Keratinocyte (primary cell): ENCODE measurements around the gene NDUFAF8. TPM values are rescaled to one million over a fixed set of nuclear protein-coding genes. Genes with fewer than 3 reads are reported as not detected.

Source experiments
- DNase-seq: peaks from one replicate; pipeline ENCODE4 v3.0.0-alpha.2; 2011; ENCODE audit warnings: low read depth, missing footprints, low spot score
- FAIRE-seq: peaks from 2 replicates; lab custom pipeline; 2011; peaks lifted over from hg19 to GRCh38; lab: Jason Lieb, UNC
- H2AFZ ChIP-seq: 2 replicates; pipeline ENCODE4 v1.6.0; 2012; ENCODE audit warnings: low read length, control low read depth, inconsistent platforms; ENCODE audit not compliant: control insufficient read depth
- H3K27ac ChIP-seq: 2 replicates; pipeline ENCODE4 v1.5.1; 2011; ENCODE audit warnings: low read length; ENCODE audit not compliant: control insufficient read depth, insufficient read depth
- H3K27me3 ChIP-seq: 3 replicates; pipeline ENCODE4 v1.6.0; 2011; ENCODE audit warnings: low read length; ENCODE audit not compliant: control insufficient read depth, insufficient read depth; ENCODE audit errors: extremely low read depth
- H3K36me3 ChIP-seq, 2 experiments: 2 replicates in 1 of 2; 3 replicates in 1 of 2; pipeline ENCODE4 v1.5.1; 2011; ENCODE audit warnings: low read length in 2 of 2, mild to moderate bottlenecking in 1 of 2; ENCODE audit not compliant: control insufficient read depth in 2 of 2, insufficient read depth in 2 of 2; ENCODE audit errors: extremely low read depth in 1 of 2
- H3K4me1 ChIP-seq: 3 replicates; pipeline ENCODE4 v1.5.1; 2011; ENCODE audit warnings: low read length; ENCODE audit not compliant: control insufficient read depth, insufficient read depth; ENCODE audit errors: extremely low read depth
- H3K4me2 ChIP-seq: 3 replicates; pipeline ENCODE4 v1.6.0; 2011; ENCODE audit warnings: low read depth, low read length; ENCODE audit not compliant: control insufficient read depth, insufficient read depth; ENCODE audit errors: extremely low read depth
- H3K4me3 ChIP-seq, 3 experiments: fragments of 200-600 bp in 1 of 3; sonication (generic) in 1 of 3; 2 replicates in 2 of 3; 3 replicates in 1 of 3; pipeline ENCODE4 v1.5.1; 2011 to 2016; ENCODE audit warnings: low read length in 3 of 3, mild to moderate bottlenecking in 3 of 3, control low read depth in 2 of 3, inconsistent platforms in 1 of 3, low read depth in 1 of 3, mixed read lengths in 1 of 3, mixed run types in 1 of 3, moderate library complexity in 1 of 3; ENCODE audit not compliant: control insufficient read depth in 2 of 3, insufficient read depth in 2 of 3; ENCODE audit errors: extremely low read depth in 1 of 3
- H3K79me2 ChIP-seq: 2 replicates; pipeline ENCODE4 v1.6.0; 2012; ENCODE audit warnings: low read length; ENCODE audit not compliant: control insufficient read depth, insufficient read depth
- H3K9ac ChIP-seq: 3 replicates; pipeline ENCODE4 v1.6.0; 2011; ENCODE audit warnings: low read length; ENCODE audit not compliant: control insufficient read depth, insufficient read depth; ENCODE audit errors: extremely low read depth
- H3K9me1 ChIP-seq: 3 replicates; pipeline ENCODE4 v1.6.0; 2011; ENCODE audit warnings: low read length; ENCODE audit not compliant: control insufficient read depth, insufficient read depth; ENCODE audit errors: extremely low read depth
- H3K9me3 ChIP-seq: 2 replicates; pipeline ENCODE4 v1.5.1; 2012; ENCODE audit warnings: low read depth, low read length; ENCODE audit not compliant: control insufficient read depth
- H4K20me1 ChIP-seq: 3 replicates; pipeline ENCODE4 v1.6.0; 2011; ENCODE audit warnings: low read length; ENCODE audit not compliant: control insufficient read depth, insufficient read depth; ENCODE audit errors: extremely low read depth
- CTCF ChIP-seq, 3 experiments: IDR thresholded peaks in 1 of 3; conservative IDR thresholded peaks in 1 of 3; optimal IDR thresholded peaks in 1 of 3; 2 replicates in 2 of 3; 3 replicates in 1 of 3; pipeline versions ENCODE3 to v1.5.1; 2011; ENCODE audit warnings: low read length in 3 of 3, mild to moderate bottlenecking in 3 of 3, moderate library complexity in 2 of 3, control low read depth in 1 of 3, inconsistent platforms in 1 of 3; ENCODE audit not compliant: insufficient read depth in 2 of 3; ENCODE audit errors: extremely low read depth in 1 of 3
- EZH2 ChIP-seq: IDR thresholded peaks from one replicate; pipeline ENCODE4 v1.6.1; 2012; ENCODE audit warnings: inconsistent platforms, mild to moderate bottlenecking, low read length, moderate library complexity
- dilution Hi-C: fragments of 300-500 bp; cut with MboI; formaldehyde crosslinking; loops from one replicate; pipeline ENCODE4 v1.7.0; 2020; ENCODE audit warnings: low sequenced_read_pairs; ENCODE audit not compliant: extremely low pct_ligation_motif_present
- polyA plus RNA-seq, 5 experiments: library from polyadenylated mRNA; depleted of rRNA in 3 of 5; stranded (reverse) in 3 of 5; stranded (forward) in 1 of 5; unstranded in 1 of 5; fragments of >200 nt; gene quantifications; 1 replicate in 1 of 5; 2 replicates in 3 of 5; 3 replicates in 1 of 5; pipeline versions ENCODE4 v1.2.1 to v1.2.3, GENCODE V29; 2011 to 2012; ENCODE audit warnings: missing spikeins in 2 of 5, low read depth in 1 of 5, low replicate concordance in 1 of 5

Gene NDUFAF8
- polyA plus RNA-seq, 1 donor (not counting 4 experiments of a cell fraction or from before 2014, with no cell fraction given), result 171 TPM

DNA sequence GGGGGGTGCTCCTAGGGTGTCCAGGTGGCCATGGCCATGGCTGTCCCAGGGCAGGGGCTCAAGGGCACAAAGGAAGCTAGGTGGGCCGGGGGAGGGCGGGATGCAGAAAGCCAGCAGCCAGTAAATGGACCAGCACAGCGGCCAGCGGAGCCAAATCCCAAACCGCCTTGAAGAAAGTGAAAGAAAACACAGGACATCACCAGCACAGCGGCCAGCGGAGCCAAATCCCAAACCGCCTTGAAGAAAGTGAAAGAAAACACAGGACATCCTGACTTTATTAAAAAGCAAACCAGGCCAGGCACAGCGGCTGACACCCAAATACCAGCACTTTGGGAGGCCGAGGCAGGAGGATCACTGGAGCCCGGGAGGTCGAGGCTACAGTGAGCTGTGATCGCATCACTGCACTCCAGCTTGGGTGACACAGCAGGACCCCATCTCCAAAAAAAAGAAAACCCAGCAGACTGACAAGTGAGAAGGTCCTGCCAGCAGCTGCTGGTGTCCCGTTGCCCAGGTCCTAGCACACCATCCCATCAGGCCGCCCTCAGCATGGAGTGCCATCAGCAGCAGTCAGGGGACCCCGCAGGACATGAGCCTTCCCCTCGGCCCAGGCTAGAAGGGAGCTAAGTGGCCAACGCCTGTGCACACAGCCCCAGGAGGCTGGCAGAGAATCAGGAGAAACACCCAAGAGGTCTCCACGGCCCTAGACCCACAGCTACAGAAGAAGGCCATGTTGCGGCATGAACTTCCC lies 39.0 kb downstream of the NDUFAF8 start:
- Histone ChIP-seq H3K27ac (no peak overlapping the region), H3K9ac (no peak overlapping the region), H3K27me3 (no peaks in the 10 kb centered on the region), H3K9me1 (no peaks in the 10 kb centered on the region), H2AFZ (no peak overlapping the region), H3K4me3 (no peak overlapping the region), H3K36me3 (peaks cover 15 to 31% of the 10 kb centered on the region in 2 experiments), H3K9me3 (no peaks in the 10 kb centered on the region), H4K20me1 (no peaks in the 10 kb centered on the region), H3K79me2 (no peaks in the 10 kb centered on the region), H3K4me1 (no peaks in the 10 kb centered on the region), H3K4me2 (no peak overlapping the region)
- TF ChIP-seq CTCF (optimal IDR thresholded peaks at IDR 0.05 in 1 of 3, IDR thresholded peaks at IDR 0.05 in 1 of 3, conservative IDR thresholded peaks at IDR 0.05 in 1 of 3; ENCODE audit: extremely low read depth in 1 of 3, insufficient read depth in 2 of 3, low read length in 3 of 3), result no peak
- TF ChIP-seq EZH2, result no peak
- dilution Hi-C loops, result no loop called here
- FAIRE-seq, result no peak
- DNase-seq, result no peak

- H3K9me1 ChIP-seq, result no peaks in the 10 kb centered on the region
- H3K4me2 ChIP-seq, result no peak overlapping the region
- TF ChIP-seq EZH2 (no peak), CTCF (optimal IDR thresholded peaks at IDR 0.05 in 1 of 3, IDR thresholded peaks at IDR 0.05 in 1 of 3, conservative IDR thresholded peaks at IDR 0.05 in 1 of 3; ENCODE audit: extremely low read depth in 1 of 3, insufficient read depth in 2 of 3, low read length in 3 of 3) (no peak)
- H3K9me3 ChIP-seq, result no peaks in the 10 kb centered on the region
- no peak overlapping the region for H3K27ac ChIP-seq
- no peak overlapping the region for H2AFZ ChIP-seq
- H3K27me3 ChIP-seq, result no peaks in the 10 kb centered on the region
- peaks cover 15 to 29% of the 10 kb centered on the region in 2 experiments for H3K36me3 ChIP-seq
- no peaks in the 10 kb centered on the region for H4K20me1 ChIP-seq
- no peak overlapping the region for H3K4me3 ChIP-seq
- FAIRE-seq, result no peak
- dilution Hi-C loops, result no loop called here
- H3K79me2 ChIP-seq, result no peaks in the 10 kb centered on the region
- H3K4me1 ChIP-seq, result no peaks in the 10 kb centered on the region
- DNase-seq, result no peak
- H3K9ac ChIP-seq, result no peak overlapping the region
Observed at GRCh38 chr17:81278831-81279230, 39.7 kb downstream of the NDUFAF8 start.
